Astrocyte (in vitro differentiated cells and primary cell): ENCODE measurements around the gene PPP3CA. TPM values are rescaled to one million over a fixed set of nuclear protein-coding genes. Genes with fewer than 3 reads are reported as not detected.

ENCODE experiments used
- DNase-seq: peaks from one replicate; pipeline ENCODE4 v3.0.0-alpha.2; 2010; ENCODE audit warnings: low read depth
- FAIRE-seq: peaks from 2 replicates; lab custom pipeline; 2011; peaks lifted over from hg19 to GRCh38; lab: Jason Lieb, UNC
- H2AFZ ChIP-seq: 2 replicates; pipeline ENCODE4 v1.6.0; 2012; ENCODE audit warnings: low read depth, low read length, inconsistent platforms
- H3K27ac ChIP-seq: 2 replicates; pipeline ENCODE4 v1.5.1; 2011; ENCODE audit warnings: low read depth, low read length, inconsistent platforms
- H3K27me3 ChIP-seq: 2 replicates; pipeline ENCODE4 v1.6.0; 2011; ENCODE audit warnings: low read length, inconsistent platforms; ENCODE audit not compliant: insufficient read depth
- H3K36me3 ChIP-seq: 2 replicates; pipeline ENCODE4 v1.5.1; 2011; ENCODE audit warnings: low read length, inconsistent platforms; ENCODE audit not compliant: insufficient read depth
- H3K4me1 ChIP-seq: 2 replicates; pipeline ENCODE4 v1.5.1; 2011; ENCODE audit warnings: low read length, inconsistent platforms; ENCODE audit not compliant: insufficient read depth
- H3K4me2 ChIP-seq: 2 replicates; pipeline ENCODE4 v1.6.0; 2012; ENCODE audit warnings: low read length, inconsistent platforms
- H3K4me3 ChIP-seq: 2 replicates; pipeline ENCODE4 v1.5.1; 2011; ENCODE audit warnings: low read depth, mild to moderate bottlenecking, low read length, inconsistent platforms; ENCODE audit not compliant: insufficient read depth
- H3K79me2 ChIP-seq: 2 replicates; pipeline ENCODE4 v1.6.0; 2012; ENCODE audit warnings: mild to moderate bottlenecking, low read length, inconsistent platforms; ENCODE audit not compliant: insufficient read depth
- H3K9ac ChIP-seq: 2 replicates; pipeline ENCODE4 v1.6.0; 2012; ENCODE audit warnings: mild to moderate bottlenecking, low read length, inconsistent platforms
- H3K9me3 ChIP-seq: 2 replicates; pipeline ENCODE4 v1.5.1; 2012; ENCODE audit warnings: low read depth, mild to moderate bottlenecking, low read length, inconsistent platforms; ENCODE audit not compliant: insufficient read depth
- H4K20me1 ChIP-seq: 2 replicates; pipeline ENCODE4 v1.6.0; 2012; ENCODE audit warnings: low read length, inconsistent platforms; ENCODE audit not compliant: insufficient read depth
- H3K27ac Mint-ChIP-seq: one replicate; pipeline ENCODE4 v1.8.0; 2021; ENCODE audit warnings: mild to moderate bottlenecking, mixed read lengths; ENCODE audit not compliant: unreplicated experiment
- H3K27me3 Mint-ChIP-seq: one replicate; pipeline ENCODE4 v1.8.0; 2021; ENCODE audit warnings: low read depth, mixed read lengths; ENCODE audit not compliant: unreplicated experiment
- H3K36me3 Mint-ChIP-seq: one replicate; pipeline ENCODE4 v1.8.0; 2021; ENCODE audit warnings: low read depth, mixed read lengths; ENCODE audit not compliant: unreplicated experiment
- H3K4me1 Mint-ChIP-seq: one replicate; pipeline ENCODE4 v1.8.0; 2021; ENCODE audit warnings: low read depth, mixed read lengths; ENCODE audit not compliant: unreplicated experiment
- H3K4me3 Mint-ChIP-seq: one replicate; pipeline ENCODE4 v1.8.0; 2021; ENCODE audit warnings: mild to moderate bottlenecking, moderate library complexity, mixed read lengths; ENCODE audit not compliant: unreplicated experiment
- H3K9me3 Mint-ChIP-seq: one replicate; pipeline ENCODE4 v1.8.0; 2021; ENCODE audit warnings: mild to moderate bottlenecking, mixed read lengths; ENCODE audit not compliant: unreplicated experiment
- EZH2 ChIP-seq: IDR thresholded peaks from 2 replicates; pipeline ENCODE4 v1.6.1; 2012; ENCODE audit warnings: mild to moderate bottlenecking, low read length, inconsistent platforms; ENCODE audit not compliant: insufficient read depth
- total RNA-seq: library from RNA; stranded (reverse); gene quantifications from 2 replicates; pipeline ENCODE4 v1.2.1, GENCODE V29; 2021
- TF ChIP-seq, protein P1 (sequence below): IDR thresholded peaks from 2 replicates; pipeline ENCODE4 v1.5.1; 2011; ENCODE audit warnings: low read depth, mild to moderate bottlenecking, inconsistent platforms, low read length, moderate library complexity; ENCODE audit not compliant: insufficient read depth

PPP3CA gene
- total RNA-seq, 1 donor from 2014 or later, result 101 TPM

DNA sequence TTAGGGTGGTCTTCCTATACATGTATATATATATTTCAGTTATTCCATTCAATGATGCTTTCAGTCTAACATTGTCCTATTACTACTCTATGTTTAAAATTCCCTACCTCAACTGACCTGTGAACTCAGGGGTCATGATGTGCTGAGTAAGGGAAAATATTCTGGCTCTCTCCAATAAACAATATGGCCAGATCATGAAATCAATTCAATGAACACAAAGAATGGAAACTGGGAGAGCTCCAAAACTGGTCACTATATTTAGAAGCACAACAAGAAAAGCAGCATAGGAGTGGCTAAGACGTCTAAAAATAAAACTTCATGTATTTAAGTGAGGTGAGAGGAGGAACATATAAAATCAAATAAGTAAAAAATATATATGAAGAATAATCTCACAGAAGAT lies 304.5 kb downstream of the PPP3CA start:
- H3K27me3 ChIP-seq, result no peaks in the 10 kb centered on the region
- H3K4me2 ChIP-seq, result no peak overlapping the region
- H3K36me3 ChIP-seq, result peaks cover 2% of the 10 kb centered on the region
- peaks cover 9% of the 10 kb centered on the region for H3K4me1 Mint-ChIP-seq
- no peaks in the 10 kb centered on the region for H3K4me1 ChIP-seq
- H3K4me3 Mint-ChIP-seq, result no peak overlapping the region
- no peak for TF ChIP-seq EZH2
- TF ChIP-seq, protein P1, sequence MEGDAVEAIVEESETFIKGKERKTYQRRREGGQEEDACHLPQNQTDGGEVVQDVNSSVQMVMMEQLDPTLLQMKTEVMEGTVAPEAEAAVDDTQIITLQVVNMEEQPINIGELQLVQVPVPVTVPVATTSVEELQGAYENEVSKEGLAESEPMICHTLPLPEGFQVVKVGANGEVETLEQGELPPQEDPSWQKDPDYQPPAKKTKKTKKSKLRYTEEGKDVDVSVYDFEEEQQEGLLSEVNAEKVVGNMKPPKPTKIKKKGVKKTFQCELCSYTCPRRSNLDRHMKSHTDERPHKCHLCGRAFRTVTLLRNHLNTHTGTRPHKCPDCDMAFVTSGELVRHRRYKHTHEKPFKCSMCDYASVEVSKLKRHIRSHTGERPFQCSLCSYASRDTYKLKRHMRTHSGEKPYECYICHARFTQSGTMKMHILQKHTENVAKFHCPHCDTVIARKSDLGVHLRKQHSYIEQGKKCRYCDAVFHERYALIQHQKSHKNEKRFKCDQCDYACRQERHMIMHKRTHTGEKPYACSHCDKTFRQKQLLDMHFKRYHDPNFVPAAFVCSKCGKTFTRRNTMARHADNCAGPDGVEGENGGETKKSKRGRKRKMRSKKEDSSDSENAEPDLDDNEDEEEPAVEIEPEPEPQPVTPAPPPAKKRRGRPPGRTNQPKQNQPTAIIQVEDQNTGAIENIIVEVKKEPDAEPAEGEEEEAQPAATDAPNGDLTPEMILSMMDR, result no peak
- no peak overlapping the region for H3K9ac ChIP-seq
- H4K20me1 ChIP-seq, result no peaks in the 10 kb centered on the region
- no peaks in the 10 kb centered on the region for H3K36me3 Mint-ChIP-seq
- DNase-seq (no peak), FAIRE-seq (no peak)
- H2AFZ ChIP-seq, result no peak overlapping the region
- no peak overlapping the region for H3K27ac ChIP-seq
- H3K27me3 Mint-ChIP-seq, result no peaks in the 10 kb centered on the region
- H3K4me3 ChIP-seq, result no peak overlapping the region
- H3K9me3 Mint-ChIP-seq, result no peaks in the 10 kb centered on the region
- no peak overlapping the region for H3K27ac Mint-ChIP-seq
- no peaks in the 10 kb centered on the region for H3K9me3 ChIP-seq
- no peaks in the 10 kb centered on the region for H3K79me2 ChIP-seq

DNA sequence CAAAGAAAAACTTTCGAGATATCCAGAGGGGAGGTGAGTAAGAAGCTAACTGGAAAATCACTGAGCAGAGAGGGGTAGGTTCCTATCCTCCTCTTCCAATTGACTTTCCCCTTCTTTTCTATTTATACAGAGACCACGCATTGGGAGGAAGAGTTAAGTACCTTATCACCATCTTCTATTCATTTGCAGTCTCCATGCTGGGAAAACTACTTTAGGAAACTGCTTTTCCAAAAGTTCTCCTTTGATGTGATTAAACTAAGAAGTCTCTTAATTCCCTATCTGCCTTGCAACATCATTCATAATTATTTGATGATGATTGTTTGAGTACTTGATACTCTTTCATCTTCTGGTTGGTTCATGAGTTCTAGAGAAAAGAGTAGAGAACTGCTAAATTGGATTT lies 306.6 kb downstream of the PPP3CA start:
- peaks cover 4% of the 10 kb centered on the region for H3K36me3 ChIP-seq
- no peaks in the 10 kb centered on the region for H3K4me1 ChIP-seq
- no peak overlapping the region for H3K4me2 ChIP-seq
- peaks cover 5% of the 10 kb centered on the region for H3K36me3 Mint-ChIP-seq
- H3K4me3 Mint-ChIP-seq, result no peak overlapping the region
- H3K4me3 ChIP-seq, result no peak overlapping the region
- no peak overlapping the region for H2AFZ ChIP-seq
- no peaks in the 10 kb centered on the region for H3K9me3 Mint-ChIP-seq
- H4K20me1 ChIP-seq, result no peaks in the 10 kb centered on the region
- no peak overlapping the region for H3K9ac ChIP-seq
- H3K4me1 Mint-ChIP-seq, result peaks cover 20% of the 10 kb centered on the region
- H3K27ac Mint-ChIP-seq, result no peak overlapping the region
- TF ChIP-seq, protein P1, result no peak
- no peak for TF ChIP-seq EZH2
- no peaks in the 10 kb centered on the region for H3K79me2 ChIP-seq
- H3K27ac ChIP-seq, result no peak overlapping the region
- H3K27me3 Mint-ChIP-seq, result no peaks in the 10 kb centered on the region
- H3K9me3 ChIP-seq, result no peaks in the 10 kb centered on the region
- FAIRE-seq, result no peak
- no peaks in the 10 kb centered on the region for H3K27me3 ChIP-seq
- no peak for DNase-seq

DNA sequence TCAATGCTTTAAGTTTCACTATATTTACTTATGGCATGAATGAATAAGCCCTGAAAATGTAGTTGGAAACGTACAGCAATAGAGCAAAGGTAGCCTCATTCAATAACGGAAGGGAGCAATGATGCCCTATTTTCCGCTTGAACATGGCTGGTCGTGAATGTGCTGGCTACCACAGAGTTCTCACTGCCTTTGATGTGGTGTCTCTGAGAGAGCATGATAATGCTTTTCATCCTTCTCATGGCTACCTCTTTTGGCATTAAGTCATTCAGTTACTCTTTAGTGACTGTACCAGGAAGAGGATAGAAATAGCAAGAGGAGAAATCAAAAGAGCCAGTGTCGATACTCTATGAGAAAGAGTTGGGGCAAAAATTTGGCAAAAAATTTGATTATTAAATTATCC lies 308.0 kb downstream of the PPP3CA start:
- Mint-ChIP-seq H3K4me1 (peaks cover 20% of the 10 kb centered on the region), H3K4me3 (no peak overlapping the region), H3K9me3 (no peaks in the 10 kb centered on the region), H3K27me3 (no peaks in the 10 kb centered on the region), H3K36me3 (peaks cover 7% of the 10 kb centered on the region), H3K27ac (no peak overlapping the region)
- H3K79me2 ChIP-seq, result no peaks in the 10 kb centered on the region
- H3K4me3 ChIP-seq, result no peak overlapping the region
- no peak overlapping the region for H3K27ac ChIP-seq
- no peak overlapping the region for H3K4me2 ChIP-seq
- no peaks in the 10 kb centered on the region for H3K4me1 ChIP-seq
- H2AFZ ChIP-seq, result no peak overlapping the region
- DNase-seq (no peak), FAIRE-seq (no peak)
- no peaks in the 10 kb centered on the region for H4K20me1 ChIP-seq
- TF ChIP-seq, protein P1, result no peak
- TF ChIP-seq EZH2, result no peak
- peaks cover 4% of the 10 kb centered on the region for H3K36me3 ChIP-seq
- no peaks in the 10 kb centered on the region for H3K27me3 ChIP-seq
- no peak overlapping the region for H3K9ac ChIP-seq
- H3K9me3 ChIP-seq, result no peaks in the 10 kb centered on the region
